Suprapubic skin (tissue), 4 donors: ENCODE measurements around the gene MFGE8. TPM values are rescaled to one million over a fixed set of nuclear protein-coding genes. Genes with fewer than 3 reads are reported as not detected.
"Not testable (repeated sequence)": the region's sequence is repeated elsewhere in the genome, so short reads cannot be mapped to it uniquely, and the experiment has no call there.

Experiments
- DNase-seq, 2 donors: peaks; one replicate each; pipeline ENCODE4 v3.0.0-alpha.2; 2019; ENCODE audit warnings: low spot score in 2 of 2
- H3K27ac ChIP-seq: fragments of 200-600 bp; sonication (generic); one replicate; pipeline ENCODE4 v1.5.1; 2019
- H3K27me3 ChIP-seq: fragments of 200-600 bp; sonication (generic); one replicate; pipeline ENCODE4 v1.5.1; 2019
- H3K36me3 ChIP-seq: fragments of 200-600 bp; sonication (generic); one replicate; pipeline ENCODE4 v1.5.1; 2019
- H3K4me1 ChIP-seq: fragments of 200-600 bp; sonication (generic); one replicate; pipeline ENCODE4 v1.5.1; 2019
- H3K4me3 ChIP-seq: fragments of 200-600 bp; sonication (generic); one replicate; pipeline ENCODE4 v1.5.1; 2019; ENCODE audit warnings: mild to moderate bottlenecking
- H3K9me3 ChIP-seq: fragments of 200-600 bp; sonication (generic); one replicate; pipeline ENCODE4 v1.5.1; 2019
- EP300 ChIP-seq: sonication (generic); formaldehyde crosslinking; IDR thresholded peaks from one replicate; pipeline ENCODE4 v1.6.1; 2017; ENCODE audit warnings: antibody characterized with exemption
- POLR2A ChIP-seq, 2 donors: fragments of 450-650 bp; IDR thresholded peaks; one replicate each; pipeline ENCODE4 v1.6.1; 2017; ENCODE audit warnings: antibody characterized with exemption in 2 of 2, mild to moderate bottlenecking in 2 of 2, moderate library complexity in 2 of 2
- POLR2AphosphoS5 ChIP-seq, 3 donors: sonication (generic); formaldehyde crosslinking; IDR thresholded peaks; one replicate each; pipeline ENCODE4 v1.6.1; 2017; ENCODE audit warnings: antibody characterized with exemption in 3 of 3
- WGBS: methylation state at CpG from one replicate; pipeline ENCODE4 v1.1.5; 2018; 5-methylcytosine and 5-hydroxymethylcytosine counted together
- total RNA-seq, 4 donors: library from RNA; depleted of rRNA; stranded (reverse); fragments of >200 nt; gene quantifications; one replicate each; pipeline ENCODE4 v1.1.0, GENCODE V29; 2016
- TF ChIP-seq, protein P1 (sequence below), 2 donors: fragments of 200-600 bp in 1 of 2; fragments of 450-650 bp in 1 of 2; sonication (generic) in 1 of 2; IDR thresholded peaks; one replicate each; pipeline ENCODE4 v1.5.1; 2016 to 2019; ENCODE audit warnings: antibody characterized with exemption in 2 of 2, mild to moderate bottlenecking in 1 of 2, moderate library complexity in 1 of 2

MFGE8 gene
- total RNA-seq, 4 donors from 2014 or later, result 154 to 211 (median 171) TPM

DNA sequence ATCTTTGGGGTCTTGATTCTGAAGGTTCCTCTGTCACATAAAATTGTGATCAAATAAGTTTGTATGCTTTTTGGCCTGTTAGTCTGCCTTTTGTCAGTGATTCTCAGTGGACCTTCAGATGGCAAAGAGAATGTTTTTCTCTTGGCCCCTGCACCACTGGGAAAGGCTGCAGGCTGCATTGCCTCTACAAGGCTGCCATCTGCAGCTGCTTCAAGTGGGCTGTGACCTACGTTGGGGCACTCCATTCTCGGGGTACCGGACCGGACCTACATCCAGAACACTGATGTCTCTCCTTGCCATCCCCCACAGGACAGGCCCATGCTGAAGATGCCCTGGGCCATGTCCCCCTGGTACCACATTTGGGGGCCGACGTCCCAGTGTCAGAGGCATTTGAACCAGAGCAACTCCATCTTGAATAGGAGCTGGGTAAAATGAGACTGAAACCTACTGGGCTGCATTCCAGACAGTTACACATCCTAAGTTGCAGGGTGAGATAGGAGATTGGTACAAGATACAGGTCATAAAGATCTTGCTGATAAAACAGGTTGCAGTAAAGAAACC is 37.5 kb upstream of the MFGE8 start:
- Histone ChIP-seq H3K27ac (no peak overlapping the region), H3K36me3 (no peaks in the 10 kb centered on the region), H3K9me3 (no peaks in the 10 kb centered on the region), H3K4me1 (no peaks in the 10 kb centered on the region), H3K4me3 (no peak overlapping the region), H3K27me3 (no peaks in the 10 kb centered on the region)
- no CpG with 5 or more reads among the region's 6 CpGs for WGBS
- no peak for DNase-seq
- no peak for TF ChIP-seq EP300
- no peak for TF ChIP-seq POLR2A (IDR thresholded peaks at IDR 0.05)
- TF ChIP-seq POLR2AphosphoS5 (IDR thresholded peaks at IDR 0.05), result no peak
- TF ChIP-seq, protein P1, sequence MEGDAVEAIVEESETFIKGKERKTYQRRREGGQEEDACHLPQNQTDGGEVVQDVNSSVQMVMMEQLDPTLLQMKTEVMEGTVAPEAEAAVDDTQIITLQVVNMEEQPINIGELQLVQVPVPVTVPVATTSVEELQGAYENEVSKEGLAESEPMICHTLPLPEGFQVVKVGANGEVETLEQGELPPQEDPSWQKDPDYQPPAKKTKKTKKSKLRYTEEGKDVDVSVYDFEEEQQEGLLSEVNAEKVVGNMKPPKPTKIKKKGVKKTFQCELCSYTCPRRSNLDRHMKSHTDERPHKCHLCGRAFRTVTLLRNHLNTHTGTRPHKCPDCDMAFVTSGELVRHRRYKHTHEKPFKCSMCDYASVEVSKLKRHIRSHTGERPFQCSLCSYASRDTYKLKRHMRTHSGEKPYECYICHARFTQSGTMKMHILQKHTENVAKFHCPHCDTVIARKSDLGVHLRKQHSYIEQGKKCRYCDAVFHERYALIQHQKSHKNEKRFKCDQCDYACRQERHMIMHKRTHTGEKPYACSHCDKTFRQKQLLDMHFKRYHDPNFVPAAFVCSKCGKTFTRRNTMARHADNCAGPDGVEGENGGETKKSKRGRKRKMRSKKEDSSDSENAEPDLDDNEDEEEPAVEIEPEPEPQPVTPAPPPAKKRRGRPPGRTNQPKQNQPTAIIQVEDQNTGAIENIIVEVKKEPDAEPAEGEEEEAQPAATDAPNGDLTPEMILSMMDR (IDR thresholded peaks at IDR 0.05), result no peak

DNA sequence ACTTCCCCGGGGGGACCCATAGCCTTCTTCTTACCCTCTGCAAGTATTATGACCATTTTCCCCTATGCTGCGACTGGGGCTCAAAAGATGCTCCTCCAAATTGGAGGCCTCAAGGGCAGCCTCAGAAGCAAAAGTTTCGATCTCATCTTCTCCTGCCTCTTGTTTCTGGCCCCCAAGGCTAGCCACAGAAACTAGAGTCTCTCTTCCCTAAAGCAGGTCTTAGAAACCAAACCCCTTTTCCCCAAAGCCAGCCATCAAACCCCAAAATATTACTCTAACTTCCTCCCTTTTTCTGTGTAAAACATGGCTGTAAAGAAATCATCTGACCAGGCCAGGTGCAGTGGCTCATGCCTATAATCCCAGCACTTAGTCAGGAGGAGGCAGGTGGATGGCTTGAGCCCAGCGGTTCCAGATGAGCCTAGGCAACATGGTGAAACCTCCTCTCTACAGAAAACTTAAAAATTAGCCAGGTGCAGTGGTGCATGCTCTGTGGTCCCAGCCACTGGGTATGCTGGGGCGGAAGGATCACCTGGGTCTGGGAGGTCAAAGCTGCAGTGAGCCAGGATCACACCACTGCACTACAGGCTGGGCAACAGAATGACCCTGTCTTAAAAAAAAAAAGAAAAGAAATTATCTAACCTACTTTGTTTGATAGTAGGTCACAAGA is 36.7 kb upstream of the MFGE8 start:
- TF ChIP-seq POLR2A (IDR thresholded peaks at IDR 0.05), result no peak
- TF ChIP-seq POLR2AphosphoS5 (IDR thresholded peaks at IDR 0.05), result no peak
- TF ChIP-seq, protein P1 (IDR thresholded peaks at IDR 0.05), result no peak
- TF ChIP-seq EP300, result no peak
- WGBS, result 94% methylated on average over 5 of the region's 5 CpGs

DNA sequence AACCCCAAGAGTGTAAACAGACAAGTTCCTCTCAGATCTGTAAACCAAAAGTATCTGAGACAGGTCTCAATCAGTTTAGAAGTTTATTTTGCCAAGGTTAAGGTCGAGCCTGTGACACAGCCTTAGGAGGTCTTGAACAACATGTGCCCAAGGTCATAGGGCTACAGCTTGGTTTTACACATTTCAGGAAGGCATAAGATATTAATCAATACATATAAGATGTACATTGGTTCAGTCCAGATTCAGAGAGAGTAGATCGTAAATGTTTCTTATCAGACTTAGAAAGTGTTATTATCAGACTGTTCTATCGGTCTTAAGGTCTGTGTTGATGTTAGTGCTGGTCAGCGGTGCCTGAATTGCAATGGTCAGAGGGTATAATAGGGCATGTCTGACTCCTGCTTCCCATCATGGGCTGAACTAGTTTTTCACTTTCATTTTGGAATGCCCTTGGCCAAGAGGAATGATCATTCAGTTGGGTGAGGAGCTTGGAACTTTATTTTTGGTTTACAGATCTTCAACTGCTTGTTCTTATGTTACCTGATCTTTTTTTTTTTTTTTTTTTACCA is 27.0 kb upstream of the MFGE8 start:
- TF ChIP-seq POLR2AphosphoS5 (IDR thresholded peaks at IDR 0.05) (no peak), EP300 (no peak), POLR2A (IDR thresholded peaks at IDR 0.05) (no peak)
- TF ChIP-seq, protein P1 (IDR thresholded peaks at IDR 0.05), result no peak
- 85% methylated on average over 4 of the region's 4 CpGs for WGBS
- Histone ChIP-seq H3K27me3 (no peaks in the 10 kb centered on the region), H3K4me3 (no peak overlapping the region), H3K9me3 (no peaks in the 10 kb centered on the region), H3K36me3 (no peaks in the 10 kb centered on the region), H3K4me1 (no peaks in the 10 kb centered on the region), H3K27ac (no peak overlapping the region)
- no peak for DNase-seq

More for the DNA sequence above, 36.7 kb upstream of the MFGE8 start:
- no peak overlapping the region for H3K4me3 ChIP-seq
- H3K9me3 ChIP-seq, result no peaks in the 10 kb centered on the region
- no peaks in the 10 kb centered on the region for H3K4me1 ChIP-seq
- H3K27me3 ChIP-seq, result no peaks in the 10 kb centered on the region
- no peak for DNase-seq
- H3K36me3 ChIP-seq, result no peaks in the 10 kb centered on the region
- no peak overlapping the region for H3K27ac ChIP-seq

DNA sequence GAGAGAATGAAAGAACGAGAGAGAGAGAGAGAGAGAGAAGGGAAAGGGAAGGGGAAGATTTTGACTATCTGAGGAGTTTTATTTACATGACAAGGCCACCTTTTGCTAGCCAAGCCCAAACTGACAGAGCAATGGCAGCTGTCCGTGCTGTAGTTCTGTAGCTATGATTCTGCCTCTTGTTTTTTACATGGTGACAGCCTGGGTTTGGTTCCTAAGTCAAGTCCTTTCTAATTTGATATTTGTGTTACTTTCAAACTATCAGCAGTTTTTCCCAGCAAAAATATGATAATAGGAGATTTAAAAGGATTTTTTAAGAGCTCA is 26.3 kb upstream of the MFGE8 start:
- Histone ChIP-seq H3K4me1 (no peaks in the 10 kb centered on the region), H3K27ac (no peak overlapping the region), H3K4me3 (no peak overlapping the region), H3K9me3 (no peaks in the 10 kb centered on the region), H3K27me3 (no peaks in the 10 kb centered on the region), H3K36me3 (no peaks in the 10 kb centered on the region)
- TF ChIP-seq POLR2A (IDR thresholded peaks at IDR 0.05) (no peak), POLR2AphosphoS5 (IDR thresholded peaks at IDR 0.05) (no peak)
- 93% methylated on average over 2 of the region's 2 CpGs for WGBS
- no peak for DNase-seq

DNA sequence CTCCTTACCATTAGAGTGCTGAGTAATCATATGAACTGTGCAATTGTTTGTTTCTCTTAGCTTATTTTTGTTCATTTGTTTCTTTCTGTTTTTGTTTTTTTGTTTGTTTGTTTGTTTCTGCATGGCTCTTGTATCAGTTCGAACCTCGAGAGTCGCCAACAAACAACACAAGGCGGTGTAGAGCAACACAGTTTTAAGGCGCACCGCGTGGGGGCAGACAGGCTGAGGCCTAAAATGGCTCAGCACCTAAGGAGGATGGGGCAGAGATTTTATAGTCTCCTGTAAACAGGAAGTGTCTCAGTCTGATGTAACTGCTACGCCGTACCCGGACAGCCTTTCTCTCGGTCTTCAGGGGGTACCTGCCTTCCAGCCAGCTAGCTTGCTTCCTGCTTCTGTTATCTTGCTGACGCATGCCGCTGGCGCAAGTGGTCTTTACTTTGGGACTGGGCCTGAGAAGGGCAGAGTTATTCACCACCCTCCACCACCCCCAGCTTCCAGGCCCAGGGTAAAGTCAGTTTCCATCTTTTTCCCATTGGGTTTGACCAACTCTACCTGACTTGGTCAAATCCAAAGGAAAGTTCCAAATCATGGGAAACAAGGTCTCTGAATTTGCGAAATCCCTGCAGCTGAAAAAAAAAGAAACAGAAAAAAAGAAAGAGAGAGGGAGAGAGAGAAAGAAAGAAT is 25.8 kb upstream of the MFGE8 start:
- no peaks in the 10 kb centered on the region for H3K36me3 ChIP-seq
- no peaks in the 10 kb centered on the region for H3K27me3 ChIP-seq
- no peaks in the 10 kb centered on the region for H3K9me3 ChIP-seq
- WGBS, result 88% methylated on average over 15 of the region's 15 CpGs
- H3K4me3 ChIP-seq, result no peak overlapping the region
- TF ChIP-seq POLR2A (IDR thresholded peaks at IDR 0.05) (no peak), POLR2AphosphoS5 (IDR thresholded peaks at IDR 0.05) (no peak), EP300 (no peak)
- TF ChIP-seq, protein P1 (IDR thresholded peaks at IDR 0.05), result no peak
- no peaks in the 10 kb centered on the region for H3K4me1 ChIP-seq
- DNase-seq, result no peak
- H3K27ac ChIP-seq, result no peak overlapping the region

DNA sequence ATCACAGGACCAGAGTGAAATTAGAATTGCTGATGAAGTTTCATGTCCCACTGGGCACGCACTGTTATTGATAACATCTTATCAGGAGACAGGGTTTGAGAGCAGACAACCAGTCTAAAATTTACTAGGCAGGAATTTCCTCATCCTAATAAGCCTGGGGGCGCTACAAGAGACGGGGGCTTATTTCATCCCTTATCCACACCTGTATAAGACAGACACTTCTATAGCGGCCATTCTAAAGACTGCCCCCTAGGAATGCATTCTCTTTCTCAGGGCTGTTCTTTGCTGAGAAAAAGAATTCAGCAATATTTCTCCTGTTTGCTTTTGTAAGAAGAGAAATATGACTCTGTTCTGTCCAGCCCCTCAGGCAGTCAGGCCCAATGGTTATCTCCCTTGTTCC is 21.3 kb upstream of the MFGE8 start:
- DNase-seq, H3K36me3 ChIP-seq, H3K27ac ChIP-seq, H3K27me3 ChIP-seq, H3K4me3 ChIP-seq, H3K9me3 ChIP-seq, H3K4me1 ChIP-seq: not testable (repeated sequence)
- 82% methylated on average over 4 of the region's 4 CpGs for WGBS
